ENCODE data around the gene NUP188.
"Not testable (repeated sequence)": the region's sequence is repeated elsewhere in the genome, so short reads cannot be mapped to it uniquely, and the experiment has no call there.

NUP188 gene

DNA sequence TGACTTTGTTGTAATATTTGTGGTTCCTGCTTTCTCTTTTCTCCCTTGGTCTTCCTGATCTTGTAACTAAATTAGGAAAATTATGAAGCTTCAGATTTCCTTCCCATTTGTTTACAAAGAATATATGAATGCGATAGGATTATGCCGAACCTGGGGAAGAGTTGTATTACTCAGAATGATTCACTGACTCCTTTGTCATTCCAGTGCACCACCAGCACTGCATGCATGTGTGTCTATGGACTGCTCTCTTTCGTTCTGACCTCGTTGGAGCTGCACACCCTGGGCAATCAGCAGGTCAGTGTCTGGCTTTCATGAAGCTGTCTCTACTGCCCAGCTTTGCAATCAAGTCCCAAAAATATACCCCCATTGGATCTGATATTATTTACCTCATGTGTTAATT is 25.5 kb downstream of the NUP188 start:
- Histone ChIP-seq H3K4me3 (ENCODE audit: low read length) (no peak overlapping the region), H3K36me3 (ENCODE audit: control insufficient read depth, low read depth, low read length) (peaks cover 65% of the 10 kb centered on the region), H3K9ac (ENCODE audit: low read length) (no peak overlapping the region), H3K27me3 (ENCODE audit: control insufficient read depth, insufficient read depth, low read length) (no peaks in the 10 kb centered on the region), H3K4me1 (ENCODE audit: control insufficient read depth, low read depth, low read length) (no peaks in the 10 kb centered on the region), H3K27ac (ENCODE audit: low read length) (no peak overlapping the region), H3K9me3 (ENCODE audit: control insufficient read depth, low read depth, low read length) (no peaks in the 10 kb centered on the region)

DNA sequence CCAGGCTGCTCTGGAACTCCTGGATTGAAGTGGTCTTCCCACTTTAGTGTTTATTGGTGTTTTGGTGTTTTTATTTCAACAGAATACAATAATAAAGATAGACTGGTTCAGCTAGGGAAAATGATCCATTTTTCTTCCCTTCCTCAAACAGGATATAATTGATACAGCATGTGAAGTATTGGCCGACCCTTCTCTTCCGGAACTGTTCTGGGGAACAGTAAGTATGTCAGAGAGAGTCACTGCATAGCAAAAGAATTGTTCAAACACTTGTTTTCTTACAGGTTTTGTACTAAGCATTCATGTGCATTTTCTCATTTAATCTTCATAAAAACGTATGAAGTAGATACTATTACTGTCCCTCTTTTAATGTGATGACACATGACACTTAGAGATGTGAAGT is 31.6 kb downstream of the NUP188 start:
- peaks cover 62% of the 10 kb centered on the region for H3K36me3 ChIP-seq (ENCODE audit: control insufficient read depth, low read depth, low read length)
- no peak overlapping the region for H3K9ac ChIP-seq (ENCODE audit: low read length)
- no peak overlapping the region for H3K27ac ChIP-seq (ENCODE audit: low read length)
- H3K4me3 ChIP-seq (ENCODE audit: low read length) = no peak overlapping the region
- no peaks in the 10 kb centered on the region for H3K9me3 ChIP-seq (ENCODE audit: control insufficient read depth, low read depth, low read length)
- no peaks in the 10 kb centered on the region for H3K4me1 ChIP-seq (ENCODE audit: control insufficient read depth, low read depth, low read length)
- H3K27me3 ChIP-seq (ENCODE audit: control insufficient read depth, insufficient read depth, low read length) = no peaks in the 10 kb centered on the region

DNA sequence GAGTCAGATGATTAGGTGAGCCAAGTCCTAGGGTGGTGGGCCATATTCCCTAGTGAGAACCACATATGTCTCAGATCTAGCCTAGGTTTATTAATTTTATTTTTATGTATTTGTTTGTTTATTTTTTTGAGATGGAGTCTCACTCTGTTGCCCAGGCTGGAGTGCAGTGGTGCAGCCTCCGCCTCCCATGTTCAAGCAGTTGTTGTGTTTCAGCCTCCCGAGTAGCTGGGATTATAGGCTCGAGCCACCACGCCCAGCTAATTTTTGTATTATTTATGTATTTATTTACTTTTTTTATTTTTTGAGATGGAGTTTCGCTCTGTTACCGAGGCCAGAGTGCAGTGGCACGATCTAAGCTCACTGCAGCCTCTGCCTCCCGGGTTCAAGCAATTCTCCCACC is 36.0 kb downstream of the NUP188 start:
- Histone ChIP-seq H3K9me3 (ENCODE audit: control insufficient read depth, low read depth, low read length) (no peaks in the 10 kb centered on the region), H3K27me3 (ENCODE audit: control insufficient read depth, insufficient read depth, low read length) (no peaks in the 10 kb centered on the region), H3K27ac (ENCODE audit: low read length) (no peak overlapping the region), H3K4me1 (ENCODE audit: control insufficient read depth, low read depth, low read length) (no peaks in the 10 kb centered on the region), H3K4me3 (ENCODE audit: low read length) (no peak overlapping the region), H3K9ac (ENCODE audit: low read length) (no peak overlapping the region), H3K36me3 (ENCODE audit: control insufficient read depth, low read depth, low read length) (peaks cover 93% of the 10 kb centered on the region)

DNA sequence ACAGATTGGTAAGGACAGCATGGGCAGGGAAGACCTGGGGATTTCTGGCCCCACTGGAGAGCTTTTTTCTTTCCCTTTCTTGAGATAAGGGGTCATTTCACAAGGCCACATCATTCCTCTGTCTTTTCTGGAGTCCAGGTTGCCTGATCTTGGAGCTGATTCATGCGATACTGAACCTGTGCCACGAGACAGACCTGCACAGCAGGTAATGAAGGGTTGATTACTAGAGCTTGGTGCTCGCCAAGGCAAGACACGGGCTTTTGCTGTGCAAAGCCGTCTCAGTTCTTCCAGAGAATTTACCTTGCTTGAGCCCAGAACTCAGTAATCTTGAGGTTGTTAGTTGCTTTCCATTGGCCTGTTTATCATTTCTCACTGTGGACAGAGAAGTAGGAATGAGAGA is 39.2 kb downstream of the NUP188 start:
- Histone ChIP-seq H3K9ac (ENCODE audit: low read length) (no peak overlapping the region), H3K9me3 (ENCODE audit: control insufficient read depth, low read depth, low read length) (no peaks in the 10 kb centered on the region), H3K36me3 (ENCODE audit: control insufficient read depth, low read depth, low read length) (peaks cover 72% of the 10 kb centered on the region)

DNA sequence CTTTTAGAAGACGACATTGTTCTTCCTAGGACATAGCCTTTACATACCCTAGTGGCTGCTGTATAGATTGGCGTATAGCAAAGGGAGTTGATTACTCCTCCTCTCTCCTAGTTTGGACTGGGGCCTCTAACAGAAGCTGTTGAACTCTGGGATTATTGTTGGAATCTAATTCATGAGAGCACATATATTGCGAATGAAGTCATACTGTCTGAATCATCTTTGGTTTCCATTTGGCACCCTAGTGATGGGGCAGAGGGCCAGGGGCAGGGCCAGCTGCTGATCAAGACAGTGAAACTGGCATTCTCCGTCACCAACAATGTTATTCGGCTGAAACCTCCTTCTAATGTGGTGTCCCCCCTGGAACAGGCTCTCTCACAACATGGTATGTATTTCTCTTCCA is 40.3 kb downstream of the NUP188 start:
- Histone ChIP-seq H3K4me3 (ENCODE audit: low read length) (no peak overlapping the region), H3K27ac (ENCODE audit: low read length) (no peak overlapping the region), H3K27me3 (ENCODE audit: control insufficient read depth, insufficient read depth, low read length) (no peaks in the 10 kb centered on the region), H3K4me1 (ENCODE audit: control insufficient read depth, low read depth, low read length) (no peaks in the 10 kb centered on the region), H3K36me3 (ENCODE audit: control insufficient read depth, low read depth, low read length) (peaks cover 70% of the 10 kb centered on the region), H3K9ac (ENCODE audit: low read length) (no peak overlapping the region), H3K9me3 (ENCODE audit: control insufficient read depth, low read depth, low read length) (no peaks in the 10 kb centered on the region)

More for the DNA sequence above, 39.2 kb downstream of the NUP188 start:
- Histone ChIP-seq H3K27ac (ENCODE audit: low read length) (no peak overlapping the region), H3K4me1 (ENCODE audit: control insufficient read depth, low read depth, low read length) (no peaks in the 10 kb centered on the region), H3K27me3 (ENCODE audit: control insufficient read depth, insufficient read depth, low read length) (no peaks in the 10 kb centered on the region), H3K4me3 (ENCODE audit: low read length) (no peak overlapping the region)

DNA sequence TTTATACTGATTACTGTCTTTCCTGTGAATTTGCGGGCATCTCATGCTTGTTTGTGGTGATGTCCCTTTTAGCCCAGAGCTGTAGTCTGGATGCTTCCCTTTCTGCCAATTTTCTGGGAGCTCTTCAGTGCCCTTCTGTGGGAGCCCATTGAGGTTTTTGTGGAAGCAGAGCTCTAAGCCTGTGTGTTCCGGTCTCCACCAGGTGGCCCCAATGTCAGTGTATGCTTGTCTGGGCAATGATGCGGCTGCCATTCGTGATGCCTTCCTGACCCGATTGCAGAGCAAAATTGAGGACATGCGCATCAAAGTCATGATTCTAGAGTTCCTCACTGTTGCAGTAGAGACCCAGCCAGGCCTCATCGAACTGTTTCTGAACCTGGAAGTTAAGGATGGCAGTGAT is 45.5 kb downstream of the NUP188 start:
- Histone ChIP-seq H3K9ac (ENCODE audit: low read length) (no peak overlapping the region), H3K36me3 (ENCODE audit: control insufficient read depth, low read depth, low read length) (peaks cover 67% of the 10 kb centered on the region), H3K27ac (ENCODE audit: low read length) (no peak overlapping the region), H3K9me3 (ENCODE audit: control insufficient read depth, low read depth, low read length) (no peaks in the 10 kb centered on the region), H3K4me1 (ENCODE audit: control insufficient read depth, low read depth, low read length) (no peaks in the 10 kb centered on the region), H3K4me3 (ENCODE audit: low read length) (no peak overlapping the region), H3K27me3 (ENCODE audit: control insufficient read depth, insufficient read depth, low read length) (no peaks in the 10 kb centered on the region)

DNA sequence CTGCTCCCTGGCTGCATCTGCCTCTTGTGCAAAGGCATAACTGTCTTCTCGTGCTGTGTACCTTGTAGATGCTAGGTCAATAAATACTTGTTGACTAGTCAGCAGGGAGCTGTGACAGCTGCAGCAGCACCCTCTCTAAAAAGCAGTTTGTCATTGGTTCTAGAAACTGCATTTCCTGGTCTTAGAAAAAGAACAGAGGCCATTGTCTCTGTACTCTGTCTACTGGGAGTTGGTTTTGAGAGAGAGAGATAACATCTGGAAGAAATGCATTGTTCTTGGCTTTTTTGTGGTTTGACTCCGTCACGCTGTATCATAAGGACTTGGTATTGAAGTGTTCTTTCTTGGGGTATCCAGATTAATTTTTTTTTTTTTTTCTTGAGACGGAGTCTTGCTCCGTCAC is 48.3 kb downstream of the NUP188 start:
- no peaks in the 10 kb centered on the region for H3K27me3 ChIP-seq (ENCODE audit: control insufficient read depth, insufficient read depth, low read length)
- H3K36me3 ChIP-seq (ENCODE audit: control insufficient read depth, low read depth, low read length) = peaks cover 82% of the 10 kb centered on the region
- no peak overlapping the region for H3K4me3 ChIP-seq (ENCODE audit: low read length)
- no peaks in the 10 kb centered on the region for H3K9me3 ChIP-seq (ENCODE audit: control insufficient read depth, low read depth, low read length)
- no peak overlapping the region for H3K9ac ChIP-seq (ENCODE audit: low read length)
- no peak overlapping the region for H3K27ac ChIP-seq (ENCODE audit: low read length)
- H3K4me1 ChIP-seq (ENCODE audit: control insufficient read depth, low read depth, low read length) = no peaks in the 10 kb centered on the region

DNA sequence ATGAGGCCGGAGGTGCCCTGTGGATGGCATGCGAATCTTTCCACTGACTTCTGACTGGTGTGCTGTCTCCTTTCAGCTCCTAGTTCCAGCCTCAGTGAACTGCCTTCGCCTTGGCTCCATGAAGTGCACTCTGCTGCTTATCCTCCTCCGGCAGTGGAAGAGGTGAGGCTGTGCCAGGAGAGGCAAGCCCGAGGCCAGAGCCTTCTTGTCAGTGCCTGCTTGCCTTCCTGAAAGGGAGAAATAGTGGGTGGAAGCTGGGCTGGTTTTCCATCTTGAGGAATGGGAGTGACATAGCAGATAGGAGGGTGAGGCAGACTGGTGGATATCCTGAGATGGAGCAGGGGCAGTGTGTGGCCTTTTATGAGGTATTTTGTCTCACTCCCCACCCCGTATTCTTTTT is 51.0 kb downstream of the NUP188 start:
- Histone ChIP-seq H3K4me1 (ENCODE audit: control insufficient read depth, low read depth, low read length) (no peaks in the 10 kb centered on the region), H3K9me3 (ENCODE audit: control insufficient read depth, low read depth, low read length) (no peaks in the 10 kb centered on the region), H3K36me3 (ENCODE audit: control insufficient read depth, low read depth, low read length) (peaks cover 91% of the 10 kb centered on the region), H3K4me3 (ENCODE audit: low read length) (no peak overlapping the region), H3K27me3 (ENCODE audit: control insufficient read depth, insufficient read depth, low read length) (no peaks in the 10 kb centered on the region), H3K9ac (ENCODE audit: low read length) (no peak overlapping the region), H3K27ac (ENCODE audit: low read length) (no peak overlapping the region)

DNA sequence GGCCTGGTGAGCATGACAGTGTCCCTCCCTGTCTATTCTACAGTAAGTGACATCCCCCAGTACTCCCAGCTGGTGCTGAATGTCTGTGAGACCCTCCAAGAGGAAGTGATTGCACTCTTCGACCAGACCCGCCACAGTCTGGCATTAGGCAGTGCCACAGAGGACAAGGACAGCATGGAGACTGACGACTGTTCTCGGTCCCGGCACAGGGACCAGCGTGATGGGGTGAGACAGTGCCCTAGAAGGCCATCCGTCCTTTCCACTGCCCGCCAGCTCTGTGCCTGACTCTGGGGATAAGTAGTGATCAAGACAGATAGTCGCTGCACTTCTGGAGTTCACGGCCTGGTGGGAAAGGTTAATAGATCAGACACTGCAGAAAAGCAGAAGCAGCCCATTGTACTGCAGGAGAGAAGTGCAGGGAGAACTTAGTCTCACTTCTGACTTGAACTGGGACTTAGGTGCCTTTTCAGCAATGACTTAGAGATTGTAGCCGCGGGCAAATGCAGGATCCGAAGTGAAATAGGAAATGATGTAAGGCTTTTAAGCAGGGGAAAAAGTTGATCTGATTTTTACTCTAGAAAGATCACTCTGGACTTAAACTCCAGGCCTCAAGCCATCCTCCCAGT is 52.2 kb downstream of the NUP188 start:
- H3K36me3 ChIP-seq (ENCODE audit: control insufficient read depth, low read depth, low read length) = peaks cover 81% of the 10 kb centered on the region
- no peak overlapping the region for H3K27ac ChIP-seq (ENCODE audit: low read length)
- H3K9ac ChIP-seq (ENCODE audit: low read length) = no peak overlapping the region
- H3K4me1 ChIP-seq (ENCODE audit: control insufficient read depth, low read depth, low read length) = no peaks in the 10 kb centered on the region
- no peaks in the 10 kb centered on the region for H3K27me3 ChIP-seq (ENCODE audit: control insufficient read depth, insufficient read depth, low read length)
- H3K4me3 ChIP-seq (ENCODE audit: low read length) = no peak overlapping the region
- no peaks in the 10 kb centered on the region for H3K9me3 ChIP-seq (ENCODE audit: control insufficient read depth, low read depth, low read length)

DNA sequence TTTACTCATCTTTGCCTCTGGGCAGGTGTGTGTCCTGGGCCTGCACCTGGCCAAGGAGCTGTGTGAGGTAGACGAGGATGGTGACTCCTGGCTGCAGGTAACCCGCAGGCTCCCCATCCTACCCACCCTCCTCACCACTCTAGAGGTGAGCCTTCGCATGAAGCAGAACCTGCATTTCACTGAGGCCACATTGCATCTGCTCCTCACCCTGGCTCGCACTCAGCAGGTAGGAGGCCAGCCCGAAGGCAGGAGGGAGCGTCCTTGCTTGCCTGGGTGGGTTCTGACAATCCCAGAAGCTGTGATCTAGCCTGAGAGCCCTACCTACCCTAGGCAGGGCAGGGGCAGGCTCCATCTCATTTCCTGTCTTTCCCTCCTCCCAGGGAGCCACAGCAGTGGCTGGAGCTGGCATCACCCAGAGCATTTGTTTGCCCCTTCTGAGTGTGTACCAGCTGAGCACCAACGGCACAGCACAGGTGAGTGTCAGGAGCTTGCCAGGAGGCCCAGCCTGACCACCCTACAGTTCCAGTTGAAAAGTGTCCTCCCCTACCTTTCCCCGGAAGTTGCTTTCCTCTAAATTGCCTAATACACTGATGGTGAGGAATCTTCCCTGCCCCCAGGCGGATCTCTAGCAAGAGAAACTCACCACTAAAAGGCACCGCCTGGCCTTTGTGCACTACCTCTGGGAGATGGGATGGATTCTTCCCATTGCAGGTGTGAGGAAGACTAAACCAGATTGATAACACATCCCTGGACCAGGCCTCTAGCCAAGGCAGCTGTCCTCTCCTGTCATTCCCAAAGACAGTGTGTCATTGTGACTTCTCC is 54.2 kb downstream of the NUP188 start:
- Histone ChIP-seq H3K9me3 (ENCODE audit: control insufficient read depth, low read depth, low read length) (no peaks in the 10 kb centered on the region), H3K4me3 (ENCODE audit: low read length) (no peak overlapping the region), H3K4me1 (ENCODE audit: control insufficient read depth, low read depth, low read length) (no peaks in the 10 kb centered on the region), H3K27ac (ENCODE audit: low read length) (no peak overlapping the region), H3K9ac (ENCODE audit: low read length) (no peak overlapping the region), H3K27me3 (ENCODE audit: control insufficient read depth, insufficient read depth, low read length) (no peaks in the 10 kb centered on the region), H3K36me3 (ENCODE audit: control insufficient read depth, low read depth, low read length) (peaks cover 83% of the 10 kb centered on the region)

DNA sequence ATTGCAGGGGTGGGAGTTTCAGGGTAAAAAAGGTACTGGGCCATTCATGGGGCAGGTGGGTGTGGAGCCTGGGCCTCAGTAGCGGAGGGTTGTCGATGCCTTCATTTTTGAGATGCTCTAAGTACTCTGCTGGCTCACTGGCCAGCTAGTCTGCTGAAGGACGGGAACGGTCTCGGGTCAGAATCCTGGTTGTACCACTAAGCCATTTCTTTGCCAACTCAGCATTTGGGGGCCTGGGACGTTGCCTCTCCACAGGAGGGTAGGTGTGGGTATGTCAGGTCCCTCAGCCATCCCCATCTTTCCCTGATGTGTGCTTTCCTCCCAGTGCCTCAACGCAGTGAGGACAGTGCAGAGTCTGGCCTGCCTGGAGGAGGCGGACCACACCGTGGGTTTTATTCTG is 55.5 kb downstream of the NUP188 start:
- Histone ChIP-seq H3K27ac (ENCODE audit: low read length) (no peak overlapping the region), H3K36me3 (ENCODE audit: control insufficient read depth, low read depth, low read length) (peaks cover 83% of the 10 kb centered on the region), H3K27me3 (ENCODE audit: control insufficient read depth, insufficient read depth, low read length) (no peaks in the 10 kb centered on the region), H3K9me3 (ENCODE audit: control insufficient read depth, low read depth, low read length) (no peaks in the 10 kb centered on the region), H3K4me1 (ENCODE audit: control insufficient read depth, low read depth, low read length) (no peaks in the 10 kb centered on the region), H3K4me3 (ENCODE audit: low read length) (no peak overlapping the region), H3K9ac (ENCODE audit: low read length) (no peak overlapping the region)

DNA sequence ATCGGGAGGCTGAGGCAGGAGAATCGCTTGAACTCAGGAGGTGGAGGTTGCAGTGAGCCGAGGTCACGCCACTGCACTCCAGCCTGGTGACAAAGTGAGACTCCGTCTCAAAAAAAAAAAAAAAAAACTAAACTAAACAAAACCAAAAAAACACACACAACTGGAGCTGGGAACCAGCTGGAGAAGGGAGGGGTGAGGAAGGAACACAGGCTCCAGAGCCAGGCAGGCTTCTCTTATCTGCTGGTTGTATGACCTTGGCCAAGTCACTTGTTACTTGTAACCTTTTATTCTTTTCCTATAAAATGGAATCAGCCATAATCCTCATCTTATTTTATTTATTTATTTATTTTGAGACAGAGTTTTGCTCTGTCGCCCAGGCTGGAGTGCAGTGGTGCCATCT is 56.7 kb downstream of the NUP188 start:
- H3K4me1 ChIP-seq (ENCODE audit: control insufficient read depth, low read depth, low read length); H3K9ac ChIP-seq (ENCODE audit: low read length); H3K27ac ChIP-seq (ENCODE audit: low read length); H3K9me3 ChIP-seq (ENCODE audit: control insufficient read depth, low read depth, low read length); H3K27me3 ChIP-seq (ENCODE audit: control insufficient read depth, insufficient read depth, low read length); H3K4me3 ChIP-seq (ENCODE audit: low read length): not testable (repeated sequence)
- H3K36me3 ChIP-seq (ENCODE audit: control insufficient read depth, low read depth, low read length) = peaks cover 75% of the 10 kb centered on the region

Measured in iPS-18a (cell line).